ENCODE data around the gene ABCF2.

The ABCF2 gene

GRCh38 chr7:151237244-151238189, 10.5 kb upstream of the ABCF2 start:
- Mint-ChIP-seq H3K27me3 (ENCODE audit: low read depth) (no peaks in the 10 kb centered on the region), H3K4me3 (no peak overlapping the region), H3K9me3 (no peaks in the 10 kb centered on the region), H3K4me1 (peaks cover 14% of the 10 kb centered on the region), H3K36me3 (ENCODE audit: low read depth) (peaks cover 26% of the 10 kb centered on the region), H3K27ac (no peak overlapping the region)
- TF ChIP-seq CTCF (IDR thresholded peaks at IDR 0.05; ENCODE audit: unreplicated experiment in 3 of 3) = no peak

GRCh38 chr7:151236406-151236805, 9.4 kb upstream of the ABCF2 start:
- H3K36me3 Mint-ChIP-seq (ENCODE audit: low read depth) = peaks cover 25% of the 10 kb centered on the region
- peak overlapping the region in 2 of 3 experiments; percentile 36 to 54 for H3K4me3 Mint-ChIP-seq
- H3K27ac Mint-ChIP-seq = no peak overlapping the region
- no peak for TF ChIP-seq CTCF (IDR thresholded peaks at IDR 0.05; ENCODE audit: unreplicated experiment in 3 of 3)
- no peaks in the 10 kb centered on the region for H3K9me3 Mint-ChIP-seq
- peaks cover 23% of the 10 kb centered on the region for H3K4me1 Mint-ChIP-seq
- no peaks in the 10 kb centered on the region for H3K27me3 Mint-ChIP-seq (ENCODE audit: low read depth)

GRCh38 chr7:151235091-151235787, 8.2 kb upstream of the ABCF2 start:
- no peaks in the 10 kb centered on the region for H3K9me3 Mint-ChIP-seq
- peaks cover 15% of the 10 kb centered on the region for H3K36me3 Mint-ChIP-seq (ENCODE audit: low read depth)
- TF ChIP-seq CTCF (IDR thresholded peaks at IDR 0.05; ENCODE audit: unreplicated experiment in 3 of 3) = no peak
- peaks cover 22% of the 10 kb centered on the region for H3K4me1 Mint-ChIP-seq
- H3K27ac Mint-ChIP-seq = no peak overlapping the region
- H3K27me3 Mint-ChIP-seq (ENCODE audit: low read depth) = no peaks in the 10 kb centered on the region
- peak overlapping the region; percentile 81 to 99 (median 98) for H3K4me3 Mint-ChIP-seq

GRCh38 chr7:151233804-151234203, 6.8 kb upstream of the ABCF2 start:
- Mint-ChIP-seq H3K27me3 (ENCODE audit: low read depth) (no peaks in the 10 kb centered on the region), H3K27ac (peak overlapping the region in 2 of 3 experiments; percentile 79 to 89), H3K4me3 (peak overlapping the region; percentile 98 to 99 (median 99)), H3K9me3 (no peaks in the 10 kb centered on the region), H3K4me1 (peaks cover 19% of the 10 kb centered on the region), H3K36me3 (ENCODE audit: low read depth) (peaks cover 4% of the 10 kb centered on the region)
- no peak for TF ChIP-seq CTCF (IDR thresholded peaks at IDR 0.05; ENCODE audit: unreplicated experiment in 3 of 3)

GRCh38 chr7:151232917-151233701, 6.1 kb upstream of the ABCF2 start:
- Mint-ChIP-seq H3K4me3 (peak overlapping the region; percentile 98 to 99 (median 99)), H3K9me3 (no peaks in the 10 kb centered on the region), H3K36me3 (ENCODE audit: low read depth) (peaks cover 4% of the 10 kb centered on the region), H3K27me3 (ENCODE audit: low read depth) (no peaks in the 10 kb centered on the region), H3K27ac (peak overlapping the region; percentile 79 to 89 (median 86)), H3K4me1 (peaks cover 22% of the 10 kb centered on the region)
- no peak for TF ChIP-seq CTCF (IDR thresholded peaks at IDR 0.05; ENCODE audit: unreplicated experiment in 3 of 3)

Data from nephron (organoid).